ENCODE measurements around the gene THBD. TPM values are rescaled to one million over a fixed set of nuclear protein-coding genes. Genes with fewer than 3 reads are reported as not detected.

THBD gene
- total RNA-seq, 1 experiment from 2014 or later = not detected

DNA sequence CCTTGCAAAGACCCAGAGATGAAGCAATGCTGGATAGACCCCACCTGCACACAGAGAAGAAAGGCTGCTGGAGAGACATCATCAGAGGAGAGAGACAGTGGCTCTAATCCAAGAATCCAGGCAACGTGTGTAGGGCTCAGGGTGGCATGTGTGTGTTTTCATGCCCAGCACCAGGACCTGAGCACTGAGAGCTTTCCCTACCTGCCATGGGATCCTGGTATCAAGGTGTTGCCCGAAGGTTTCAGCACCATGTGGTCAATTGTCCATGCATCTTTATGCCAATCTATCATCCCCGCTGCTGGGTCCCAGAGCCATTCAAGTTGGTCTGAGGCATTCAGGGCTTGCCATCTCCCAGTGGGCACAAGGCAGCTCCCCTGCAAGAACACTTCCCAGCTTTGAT lies 44.1 kb upstream of the THBD start:
- no peak overlapping the region for H2AFZ ChIP-seq (ENCODE audit: low read length)
- H3K9me3 ChIP-seq (ENCODE audit: low read length) = no peaks in the 10 kb centered on the region
- H3K4me2 ChIP-seq (ENCODE audit: low read depth, low read length, poor library complexity, severe bottlenecking) = no peak overlapping the region
- H3K36me3 ChIP-seq (ENCODE audit: insufficient read depth, low read length) = no peaks in the 10 kb centered on the region
- H4K20me1 ChIP-seq (ENCODE audit: insufficient read depth, low read depth, low read length) = no peaks in the 10 kb centered on the region
- no peaks in the 10 kb centered on the region for H3K9me2 ChIP-seq (replicated peaks; ENCODE audit: insufficient read depth, low read length)
- H3K79me2 ChIP-seq (ENCODE audit: low read length) = no peaks in the 10 kb centered on the region
- no peak overlapping the region for H3K4me3 ChIP-seq (ENCODE audit: low read length)
- H3K9ac ChIP-seq (ENCODE audit: low read length) = no peak overlapping the region
- DNase-seq = no peak
- no peak overlapping the region for H3K27ac ChIP-seq (ENCODE audit: low read length)
- H3K27me3 ChIP-seq (ENCODE audit: low read length) = no peaks in the 10 kb centered on the region
- peaks cover 20% of the 10 kb centered on the region for H3K4me1 ChIP-seq (ENCODE audit: low read length)

GRCh38 chr20:23092861-23093495 lies 43.5 kb upstream of the THBD start:
- Histone ChIP-seq H3K27me3 (ENCODE audit: low read length) (no peaks in the 10 kb centered on the region), H3K9me2 (replicated peaks; ENCODE audit: insufficient read depth, low read length) (no peaks in the 10 kb centered on the region), H3K4me2 (ENCODE audit: low read depth, low read length, poor library complexity, severe bottlenecking) (no peak overlapping the region), H3K4me3 (ENCODE audit: low read length) (no peak overlapping the region), H3K9me3 (ENCODE audit: low read length) (no peaks in the 10 kb centered on the region), H3K27ac (ENCODE audit: low read length) (no peak overlapping the region), H2AFZ (ENCODE audit: low read length) (no peak overlapping the region), H3K9ac (ENCODE audit: low read length) (no peak overlapping the region), H3K4me1 (ENCODE audit: low read length) (peaks cover 20% of the 10 kb centered on the region), H3K79me2 (ENCODE audit: low read length) (no peaks in the 10 kb centered on the region), H3K36me3 (ENCODE audit: insufficient read depth, low read length) (no peaks in the 10 kb centered on the region), H4K20me1 (ENCODE audit: insufficient read depth, low read depth, low read length) (no peaks in the 10 kb centered on the region)
- no peak for DNase-seq

GRCh38 chr20:23092384-23092756 lies 42.9 kb upstream of the THBD start:
- no peaks in the 10 kb centered on the region for H3K9me2 ChIP-seq (replicated peaks; ENCODE audit: insufficient read depth, low read length)
- H4K20me1 ChIP-seq (ENCODE audit: insufficient read depth, low read depth, low read length) = no peaks in the 10 kb centered on the region
- H3K27me3 ChIP-seq (ENCODE audit: low read length) = no peaks in the 10 kb centered on the region
- no peak overlapping the region; the same call in 1 of the 2 replicates for H2AFZ ChIP-seq (ENCODE audit: low read length)
- H3K9me3 ChIP-seq (ENCODE audit: low read length) = no peaks in the 10 kb centered on the region
- H3K27ac ChIP-seq (ENCODE audit: low read length) = no peak overlapping the region
- no peaks in the 10 kb centered on the region for H3K79me2 ChIP-seq (ENCODE audit: low read length)
- DNase-seq = no peak
- no peak overlapping the region for H3K9ac ChIP-seq (ENCODE audit: low read length)
- no peak overlapping the region for H3K4me2 ChIP-seq (ENCODE audit: low read depth, low read length, poor library complexity, severe bottlenecking)
- H3K4me3 ChIP-seq (ENCODE audit: low read length) = no peak overlapping the region
- H3K4me1 ChIP-seq (ENCODE audit: low read length) = peaks cover 24% of the 10 kb centered on the region
- H3K36me3 ChIP-seq (ENCODE audit: insufficient read depth, low read length) = no peaks in the 10 kb centered on the region

DNA sequence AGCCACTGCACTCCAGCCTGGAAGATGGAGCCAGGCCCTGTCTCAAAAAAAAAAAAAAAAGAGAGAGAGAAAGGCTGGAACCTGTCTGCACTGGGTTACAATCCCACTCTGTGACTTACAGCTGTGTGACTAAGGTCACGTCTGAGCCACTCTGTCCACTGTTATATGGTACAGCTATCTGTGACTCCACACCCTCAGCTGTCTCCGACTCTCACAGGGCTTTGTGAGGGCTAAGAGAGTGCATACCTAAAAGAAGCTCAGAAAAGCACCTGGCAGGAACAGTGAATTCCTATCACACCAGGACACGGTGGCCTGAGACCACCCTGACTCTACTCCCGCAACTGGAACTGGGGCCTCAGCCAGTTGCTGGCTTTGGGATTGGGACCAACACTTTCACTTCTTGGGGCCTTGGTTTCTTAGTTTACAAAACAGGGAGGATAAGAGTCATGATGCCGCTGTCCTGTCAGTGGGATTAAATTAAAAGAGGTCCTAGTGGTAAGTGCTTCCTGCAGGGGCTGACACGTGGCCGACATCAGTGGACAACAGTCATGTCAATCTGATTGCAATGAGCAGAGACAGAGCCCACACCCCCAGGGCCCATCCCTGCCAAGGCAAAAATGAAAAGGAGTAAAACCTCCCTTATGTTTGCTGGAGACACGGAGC lies 42.4 kb upstream of the THBD start:
- Histone ChIP-seq H2AFZ (ENCODE audit: low read length) (no peak overlapping the region; the same call in 1 of the 2 replicates), H3K9ac (ENCODE audit: low read length) (no peak overlapping the region), H3K36me3 (ENCODE audit: insufficient read depth, low read length) (no peaks in the 10 kb centered on the region), H3K27me3 (ENCODE audit: low read length) (no peaks in the 10 kb centered on the region), H3K4me3 (ENCODE audit: low read length) (no peak overlapping the region), H3K9me3 (ENCODE audit: low read length) (no peaks in the 10 kb centered on the region), H3K9me2 (replicated peaks; ENCODE audit: insufficient read depth, low read length) (no peaks in the 10 kb centered on the region), H3K79me2 (ENCODE audit: low read length) (no peaks in the 10 kb centered on the region), H4K20me1 (ENCODE audit: insufficient read depth, low read depth, low read length) (no peaks in the 10 kb centered on the region), H3K4me1 (ENCODE audit: low read length) (peaks cover 29% of the 10 kb centered on the region), H3K4me2 (ENCODE audit: low read depth, low read length, poor library complexity, severe bottlenecking) (no peak overlapping the region), H3K27ac (ENCODE audit: low read length) (no peak overlapping the region)
- DNase-seq = no peak

- H3K27ac ChIP-seq (ENCODE audit: low read length) = no peak overlapping the region
- H3K9me2 ChIP-seq (replicated peaks; ENCODE audit: insufficient read depth, low read length) = no peaks in the 10 kb centered on the region
- H3K9ac ChIP-seq (ENCODE audit: low read length) = no peak overlapping the region
- H3K4me3 ChIP-seq (ENCODE audit: low read length) = no peak overlapping the region
- no peak for DNase-seq
- H3K9me3 ChIP-seq (ENCODE audit: low read length) = no peaks in the 10 kb centered on the region
- H3K36me3 ChIP-seq (ENCODE audit: insufficient read depth, low read length) = no peaks in the 10 kb centered on the region
- no peaks in the 10 kb centered on the region for H3K27me3 ChIP-seq (ENCODE audit: low read length)
- peaks cover 28% of the 10 kb centered on the region for H3K4me1 ChIP-seq (ENCODE audit: low read length)
- no peak overlapping the region for H2AFZ ChIP-seq (ENCODE audit: low read length)
- no peaks in the 10 kb centered on the region for H3K79me2 ChIP-seq (ENCODE audit: low read length)
- H4K20me1 ChIP-seq (ENCODE audit: insufficient read depth, low read depth, low read length) = no peaks in the 10 kb centered on the region
- no peak overlapping the region for H3K4me2 ChIP-seq (ENCODE audit: low read depth, low read length, poor library complexity, severe bottlenecking)
These were observed 41.4 kb upstream of the THBD start for GRCh38 chr20:23090878-23091277.

GRCh38 chr20:23090147-23090546 lies 40.7 kb upstream of the THBD start:
- Histone ChIP-seq H3K4me3 (ENCODE audit: low read length) (no peak overlapping the region), H3K4me2 (ENCODE audit: low read depth, low read length, poor library complexity, severe bottlenecking) (no peak overlapping the region), H3K27ac (ENCODE audit: low read length) (no peak overlapping the region), H4K20me1 (ENCODE audit: insufficient read depth, low read depth, low read length) (no peaks in the 10 kb centered on the region), H3K79me2 (ENCODE audit: low read length) (no peaks in the 10 kb centered on the region), H3K36me3 (ENCODE audit: insufficient read depth, low read length) (no peaks in the 10 kb centered on the region), H3K9me3 (ENCODE audit: low read length) (no peaks in the 10 kb centered on the region), H3K9ac (ENCODE audit: low read length) (no peak overlapping the region), H3K9me2 (replicated peaks; ENCODE audit: insufficient read depth, low read length) (no peaks in the 10 kb centered on the region), H2AFZ (ENCODE audit: low read length) (no peak overlapping the region), H3K27me3 (ENCODE audit: low read length) (no peaks in the 10 kb centered on the region), H3K4me1 (ENCODE audit: low read length) (peaks cover 21% of the 10 kb centered on the region)
- DNase-seq = no peak

DNA sequence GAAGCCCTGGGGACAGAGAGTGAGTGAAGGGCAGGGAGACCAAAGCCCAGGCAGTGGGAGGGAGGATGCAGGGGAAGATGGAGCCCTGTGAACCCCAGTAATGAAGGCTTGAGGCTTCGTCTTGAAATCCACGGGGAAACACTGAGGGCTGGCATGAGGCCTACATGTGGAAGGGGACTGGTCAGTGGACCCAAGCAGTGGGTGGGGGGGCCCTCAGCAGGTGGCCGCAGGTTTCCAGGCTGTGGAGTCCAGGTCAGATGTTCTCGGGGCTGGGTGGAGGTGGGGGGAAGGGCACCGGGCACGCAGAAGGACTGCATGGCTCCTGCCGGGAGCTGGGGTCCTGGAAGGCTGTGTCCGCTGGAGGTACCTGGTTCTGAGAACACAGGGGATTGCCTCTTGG lies 39.4 kb upstream of the THBD start:
- Histone ChIP-seq H3K9ac (ENCODE audit: low read length) (no peak overlapping the region), H2AFZ (ENCODE audit: low read length) (no peak overlapping the region)

GRCh38 chr20:23087587-23088251 lies 38.2 kb upstream of the THBD start:
- DNase-seq = no peak
- Histone ChIP-seq H3K9me2 (replicated peaks; ENCODE audit: insufficient read depth, low read length) (no peaks in the 10 kb centered on the region), H3K27ac (ENCODE audit: low read length) (no peak overlapping the region), H3K27me3 (ENCODE audit: low read length) (no peaks in the 10 kb centered on the region), H2AFZ (ENCODE audit: low read length) (0 out of 2 replicates have a peak overlapping the region, but pooled peaks have one; percentile 21), H3K4me1 (ENCODE audit: low read length) (peaks cover 18% of the 10 kb centered on the region), H3K4me2 (ENCODE audit: low read depth, low read length, poor library complexity, severe bottlenecking) (no peak overlapping the region), H3K9ac (ENCODE audit: low read length) (no peak overlapping the region), H4K20me1 (ENCODE audit: insufficient read depth, low read depth, low read length) (no peaks in the 10 kb centered on the region), H3K4me3 (ENCODE audit: low read length) (no peak overlapping the region), H3K9me3 (ENCODE audit: low read length) (no peaks in the 10 kb centered on the region), H3K36me3 (ENCODE audit: insufficient read depth, low read length) (no peaks in the 10 kb centered on the region), H3K79me2 (ENCODE audit: low read length) (no peaks in the 10 kb centered on the region)

More for the DNA sequence above, 39.4 kb upstream of the THBD start:
- H4K20me1 ChIP-seq (ENCODE audit: insufficient read depth, low read depth, low read length) = no peaks in the 10 kb centered on the region
- no peaks in the 10 kb centered on the region for H3K36me3 ChIP-seq (ENCODE audit: insufficient read depth, low read length)
- DNase-seq = no peak
- H3K27me3 ChIP-seq (ENCODE audit: low read length) = no peaks in the 10 kb centered on the region
- no peak overlapping the region for H3K4me2 ChIP-seq (ENCODE audit: low read depth, low read length, poor library complexity, severe bottlenecking)
- no peaks in the 10 kb centered on the region for H3K9me3 ChIP-seq (ENCODE audit: low read length)
- peaks cover 11% of the 10 kb centered on the region for H3K4me1 ChIP-seq (ENCODE audit: low read length)
- H3K4me3 ChIP-seq (ENCODE audit: low read length) = no peak overlapping the region
- no peaks in the 10 kb centered on the region for H3K9me2 ChIP-seq (replicated peaks; ENCODE audit: insufficient read depth, low read length)
- H3K79me2 ChIP-seq (ENCODE audit: low read length) = no peaks in the 10 kb centered on the region
- H3K27ac ChIP-seq (ENCODE audit: low read length) = no peak overlapping the region

Measured in Karpas-422 (cell line).